GM19099 (cell line): ENCODE measurements around the gene BAK1.

Experiments
- POLR2A ChIP-seq: IDR thresholded peaks from 3 replicates; pipeline ENCODE4 v1.6.1; 2011; ENCODE audit warnings: low read depth; ENCODE audit not compliant: insufficient read length; ENCODE audit errors: extremely low read depth

Gene BAK1

DNA sequence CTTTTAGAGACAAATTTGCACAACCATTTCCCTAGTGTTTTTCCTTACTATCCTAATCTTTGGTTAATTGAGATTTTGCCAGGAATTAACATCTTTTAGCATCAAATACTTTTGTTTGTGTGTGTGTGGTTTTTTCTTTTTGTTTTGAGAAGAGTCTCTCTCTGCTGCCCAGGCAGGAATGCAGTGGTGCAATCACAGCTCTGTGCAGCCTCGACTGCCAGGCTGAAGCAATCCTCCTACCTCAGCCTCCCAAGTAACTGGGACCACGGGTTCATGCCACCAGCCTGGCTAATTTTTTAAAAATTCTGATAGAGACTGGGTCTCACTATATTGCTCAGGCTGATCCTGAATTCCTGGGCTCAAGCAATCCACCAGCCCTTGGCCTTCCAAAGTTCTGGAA, 28.5 kb downstream of the BAK1 start:
- TF ChIP-seq POLR2A, result no peak

DNA sequence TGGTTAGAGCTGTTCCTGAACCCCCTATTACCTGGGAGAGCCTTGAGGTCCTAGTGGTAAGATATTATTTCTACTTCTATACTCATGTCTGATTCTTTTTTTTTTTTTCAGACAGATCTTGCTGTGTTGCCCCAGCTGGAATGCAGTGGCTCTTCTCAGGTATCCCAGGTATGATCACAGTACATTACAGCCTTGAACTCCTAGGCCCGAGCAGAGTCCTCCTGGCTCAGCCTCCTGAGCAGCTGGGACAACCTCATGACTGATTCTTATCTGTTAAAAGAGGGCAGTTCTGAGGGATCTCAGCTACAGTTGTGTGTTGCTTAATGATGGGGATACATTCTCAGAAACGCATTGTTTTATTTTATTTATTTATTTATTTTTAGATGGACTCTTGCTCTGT, 30.2 kb downstream of the BAK1 start:
- TF ChIP-seq POLR2A, result no peak

DNA sequence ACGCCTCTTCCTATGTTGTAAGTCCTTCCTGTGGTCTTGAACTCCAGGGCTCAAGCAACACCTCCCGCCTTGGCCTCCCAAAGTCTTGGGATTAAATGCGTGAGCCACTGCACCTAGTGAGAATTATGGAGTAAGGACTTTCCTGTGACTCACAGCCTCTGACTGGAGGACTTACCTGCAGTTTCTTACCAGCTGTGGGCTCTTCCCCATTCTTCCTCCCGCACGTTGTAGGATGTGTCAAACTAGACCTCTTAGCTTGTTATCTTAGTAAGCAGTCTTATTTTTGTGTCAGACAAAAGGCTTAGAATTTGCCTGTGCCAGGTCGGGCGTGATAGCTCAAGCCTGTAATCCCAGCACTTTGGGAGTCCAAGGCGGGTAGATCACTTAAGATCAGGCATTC, 30.9 kb downstream of the BAK1 start:
- no peak for TF ChIP-seq POLR2A

DNA sequence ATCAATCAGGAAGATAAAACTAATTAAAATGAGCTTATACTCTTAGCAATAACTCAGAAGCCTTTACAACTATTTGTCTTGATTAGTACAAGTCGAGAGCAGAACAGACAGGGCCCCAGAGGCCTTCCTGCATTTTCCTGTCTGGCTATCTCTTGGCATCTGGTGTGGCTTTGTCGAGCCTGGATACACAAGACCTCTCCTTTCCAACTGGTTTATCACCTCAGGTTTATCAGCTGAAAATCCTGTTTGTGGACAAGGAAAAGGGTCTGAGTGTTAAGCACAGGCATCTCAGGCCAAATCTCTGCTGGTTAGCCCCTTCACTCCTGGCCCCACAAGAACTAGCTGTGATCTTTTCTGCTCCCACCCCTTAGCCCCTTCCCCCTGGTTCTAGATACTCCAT, 32.6 kb downstream of the BAK1 start:
- TF ChIP-seq POLR2A, result no peak

DNA sequence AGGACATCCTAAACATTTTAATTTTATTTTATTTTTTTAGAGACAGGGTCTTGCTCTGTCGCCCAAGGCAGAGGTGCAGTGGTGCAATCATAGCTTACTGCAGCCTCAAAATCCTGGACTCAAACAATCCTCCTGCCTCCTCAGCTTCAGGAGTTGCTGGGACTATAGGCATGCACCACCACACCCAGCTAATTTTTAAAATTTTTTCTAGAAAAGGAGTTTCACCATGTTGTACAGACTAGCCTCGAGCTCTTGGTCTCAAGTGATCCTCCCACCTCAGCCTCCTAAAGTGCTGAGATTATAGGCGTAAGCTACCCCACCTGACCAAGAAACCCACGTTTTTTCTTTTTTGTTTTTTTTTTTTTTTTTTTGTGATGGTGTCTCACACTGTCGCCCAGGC, 33.3 kb downstream of the BAK1 start:
- TF ChIP-seq POLR2A, result no peak

DNA sequence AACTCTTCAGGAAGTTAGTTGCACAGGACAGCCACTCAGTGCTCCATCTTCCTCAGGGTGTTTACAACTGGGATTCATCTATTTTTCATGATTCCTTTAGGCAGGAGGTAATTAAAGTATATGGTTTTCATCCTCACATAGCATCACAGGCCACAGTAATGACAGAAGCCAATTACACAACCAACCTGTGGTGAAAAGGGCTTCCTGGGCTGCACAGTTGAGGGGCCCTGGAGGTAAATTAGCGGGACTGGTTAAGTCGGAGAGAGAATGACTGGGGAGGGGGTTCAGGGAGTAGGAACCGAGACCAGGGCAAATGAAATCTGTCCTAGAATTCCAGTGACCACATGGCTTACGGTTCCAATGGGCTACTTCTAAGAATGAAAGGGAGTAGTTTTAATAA, 37.0 kb downstream of the BAK1 start:
- TF ChIP-seq POLR2A, result no peak

DNA sequence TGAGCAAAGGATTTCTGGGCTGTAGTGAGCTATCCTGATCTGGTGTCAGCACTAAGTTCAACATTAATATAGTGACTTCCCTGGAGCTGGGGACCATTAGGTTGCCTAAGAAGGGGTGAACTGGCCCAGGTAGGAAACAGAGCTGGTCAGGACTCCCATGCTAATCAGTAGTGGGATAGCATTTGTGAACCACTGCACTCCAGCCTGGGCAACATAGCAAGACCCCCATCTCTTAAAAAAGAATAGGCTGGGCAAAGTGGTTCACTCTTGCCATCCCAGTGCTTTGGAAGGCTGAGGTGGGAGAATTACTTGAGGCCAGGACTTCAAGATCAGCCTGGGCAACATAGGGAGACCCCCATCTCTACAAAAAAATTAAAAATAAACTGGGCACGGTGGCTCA, 39.3 kb downstream of the BAK1 start:
- no peak for TF ChIP-seq POLR2A

DNA sequence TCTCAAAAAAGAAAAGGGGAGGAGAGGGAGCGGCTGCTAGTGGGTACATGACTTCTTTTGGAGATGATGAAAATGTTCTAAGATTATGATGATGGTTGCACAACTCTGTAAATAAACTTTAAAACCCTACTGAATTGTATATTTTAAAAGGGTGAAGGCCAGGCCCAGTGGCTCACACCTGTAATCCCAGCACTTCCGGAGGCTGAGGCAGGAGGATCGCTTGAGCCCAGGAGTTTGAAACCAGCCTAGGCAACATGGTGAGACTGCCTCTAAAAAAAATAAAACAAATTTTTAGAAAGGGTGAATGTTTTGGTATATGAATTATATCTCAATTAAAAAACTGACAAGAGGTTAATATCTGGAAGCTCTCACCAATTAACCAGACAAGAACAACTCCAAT, 45.4 kb downstream of the BAK1 start:
- no peak for TF ChIP-seq POLR2A
